HepG2 (cell line): ENCODE measurements around the gene RAB11FIP5. TPM values are rescaled to one million over a fixed set of nuclear protein-coding genes. Genes with fewer than 3 reads are reported as not detected.

Experiments
- CC2D1A ChIP-seq: sonication (generic); formaldehyde crosslinking; IDR thresholded peaks from 2 replicates; pipeline ENCODE4 v1.8.1; 2023; ENCODE audit warnings: mild to moderate bottlenecking, missing genetic modification reagents
- MED8 ChIP-seq: sonication (generic); formaldehyde crosslinking; IDR thresholded peaks from 2 replicates; pipeline ENCODE4 v1.8.1; 2023; ENCODE audit warnings: mild to moderate bottlenecking, missing genetic modification reagents; ENCODE audit not compliant: insufficient replicate concordance
- MYC ChIP-seq: sonication (generic); formaldehyde crosslinking; IDR thresholded peaks from 2 replicates; pipeline ENCODE4 v1.9.0; 2021; ENCODE audit warnings: missing genetic modification reagents, borderline replicate concordance
- SRSF1 ChIP-seq: fragments of 200-400 bp; formaldehyde crosslinking; optimal IDR thresholded peaks from 2 replicates; pipeline ENCODE3; 2017; ENCODE audit warnings: mild to moderate bottlenecking, low read depth, low read length, moderate library complexity
- TSC22D2 ChIP-seq: sonication (generic); formaldehyde crosslinking; IDR thresholded peaks from 2 replicates; pipeline ENCODE4 v1.5.1; 2020; ENCODE audit warnings: missing genetic modification reagents, mild to moderate bottlenecking, borderline replicate concordance
- ZBTB7A ChIP-seq: sonication (generic); formaldehyde crosslinking; IDR thresholded peaks from 2 replicates; pipeline ENCODE4 v1.8.0; 2022; ENCODE audit warnings: mild to moderate bottlenecking, missing genetic modification reagents
- ZNF101 ChIP-seq: sonication (generic); formaldehyde crosslinking; IDR thresholded peaks from 2 replicates; pipeline ENCODE4 v1.4.0; 2020; ENCODE audit warnings: mild to moderate bottlenecking, low read depth, missing genetic modification reagents, borderline replicate concordance
- ZNF441 ChIP-seq: sonication (generic); formaldehyde crosslinking; IDR thresholded peaks from 2 replicates; pipeline ENCODE4 v1.7.0; 2021; ENCODE audit warnings: missing genetic modification reagents, borderline replicate concordance
- ZNF484 ChIP-seq: sonication (generic); formaldehyde crosslinking; IDR thresholded peaks from 2 replicates; pipeline ENCODE4 v1.5.1; 2020; ENCODE audit warnings: mild to moderate bottlenecking, low read depth, missing genetic modification reagents, borderline replicate concordance
- ZNF619 ChIP-seq: sonication (generic); formaldehyde crosslinking; IDR thresholded peaks from 2 replicates; pipeline ENCODE4 v1.4.0; 2020; ENCODE audit warnings: mild to moderate bottlenecking, missing genetic modification reagents
- ZNF782 ChIP-seq: sonication (generic); formaldehyde crosslinking; IDR thresholded peaks from 2 replicates; pipeline ENCODE4 v1.4.0; 2020; ENCODE audit warnings: missing genetic modification reagents, mild to moderate bottlenecking, borderline replicate concordance
- polyA plus RNA-seq, 8 experiments: library from polyadenylated mRNA; depleted of rRNA in 3 of 8; stranded (reverse) in 7 of 8; unstranded in 1 of 8; fragments of >200 nt; fragmentation: Illumina TruSeq in 4 of 8; extraction: Trizol in 4 of 8; gene quantifications; 2 replicates each; pipeline versions ENCODE4 v1.2.1 to v1.2.3, GENCODE V29; 2011 to 2016; ENCODE audit warnings: low read depth in 4 of 8, missing spikeins in 1 of 8, mixed read lengths in 1 of 8; ENCODE audit not compliant: insufficient read depth in 1 of 8
- total RNA-seq, 5 experiments: library from RNA; depleted of rRNA; stranded (reverse); fragments of >200 nt; fragmentation: Illumina TruSeq; extraction: Trizol; gene quantifications; 2 replicates each; pipeline ENCODE4 v1.2.3, GENCODE V29; 2016; ENCODE audit warnings: low read depth in 1 of 5
- TF ChIP-seq, protein P1 (sequence below), 2 experiments: sonication (generic) in 1 of 2; formaldehyde crosslinking in 1 of 2; IDR thresholded peaks; 2 replicates each; pipeline versions ENCODE4 v1.5.1 to v1.6.1; 2011 to 2020; ENCODE audit warnings: borderline replicate concordance in 1 of 2, low read depth in 1 of 2, low read length in 1 of 2, mild to moderate bottlenecking in 1 of 2, missing genetic modification reagents in 1 of 2, moderate library complexity in 1 of 2
- TF ChIP-seq, protein P2 (sequence below): sonication (generic); formaldehyde crosslinking; IDR thresholded peaks from 2 replicates; pipeline ENCODE4 v1.4.0; 2020; ENCODE audit warnings: missing genetic modification reagents, borderline replicate concordance
- TF ChIP-seq, protein P3 (sequence below): sonication (generic); formaldehyde crosslinking; IDR thresholded peaks from 2 replicates; pipeline ENCODE4 v1.8.1; 2023; ENCODE audit warnings: mild to moderate bottlenecking, missing genetic modification reagents
- TF ChIP-seq, protein P4 (sequence below): sonication (generic); formaldehyde crosslinking; IDR thresholded peaks from 2 replicates; pipeline ENCODE4 v1.5.1; 2020; ENCODE audit warnings: missing genetic modification reagents, mild to moderate bottlenecking, borderline replicate concordance
- TF ChIP-seq, protein P5 (sequence below): IDR thresholded peaks from 2 replicates; pipeline ENCODE4 v1.6.1; 2016; ENCODE audit warnings: low read depth, borderline replicate concordance
- TF ChIP-seq, protein P6 (sequence below): sonication (generic); formaldehyde crosslinking; conservative IDR thresholded peaks from 2 replicates; pipeline ENCODE4 v1.8.0; 2022; ENCODE audit warnings: mild to moderate bottlenecking, moderate library complexity, missing genetic modification reagents

RAB11FIP5 gene
- total and polyA plus RNA-seq, 2 of the 13 experiments (the other 11 are each of a cell fraction or from before 2014, with no cell fraction given) = 9.4 to 22.9 TPM

DNA sequence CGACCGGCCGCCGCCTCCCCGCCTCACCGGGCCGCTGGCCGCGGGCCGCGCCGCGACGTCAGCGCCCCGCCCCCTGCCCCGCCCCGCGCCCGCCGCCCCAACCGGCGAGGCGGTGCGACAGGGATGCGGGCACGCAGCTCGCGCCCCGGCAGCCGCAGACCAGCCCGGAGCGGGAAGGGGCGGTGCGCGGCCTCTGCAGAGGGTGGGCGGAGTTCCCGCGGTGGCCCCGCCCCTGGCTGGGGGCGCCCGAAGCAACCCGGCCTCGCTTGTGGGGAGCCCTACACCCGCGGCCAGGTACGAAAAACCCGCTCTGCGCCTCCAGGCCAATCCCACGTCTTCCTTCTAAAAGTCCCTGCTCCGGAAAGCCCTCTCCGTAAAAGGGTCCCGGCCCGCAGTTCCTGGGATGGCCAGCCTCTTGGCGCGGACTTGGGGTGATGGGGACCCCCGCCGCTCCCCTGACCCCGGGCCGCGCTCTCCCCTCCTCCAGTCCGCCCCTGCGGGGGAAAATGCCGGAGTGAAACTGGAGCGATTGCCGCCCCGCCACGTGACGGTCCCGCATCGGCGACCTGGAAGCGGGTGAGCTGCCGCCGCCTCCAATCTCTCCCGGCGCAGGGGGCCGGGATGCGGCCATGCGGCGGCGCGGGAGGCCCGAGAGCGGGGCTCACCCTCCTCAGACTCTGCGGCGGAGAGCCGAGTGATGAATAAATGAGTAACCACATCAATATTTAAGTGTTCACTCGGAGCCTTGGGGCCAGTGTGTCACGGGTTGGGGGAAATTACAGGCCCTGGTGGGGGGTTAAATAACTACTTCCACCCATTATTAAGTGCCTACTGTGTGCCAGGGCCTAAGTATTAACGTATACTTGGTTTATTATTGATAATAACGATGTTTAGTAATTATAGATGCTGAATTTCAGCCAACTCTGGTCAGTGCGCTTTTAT is at the start of gene RAB11FIP5 (continued):
- TF ChIP-seq, protein P1, sequence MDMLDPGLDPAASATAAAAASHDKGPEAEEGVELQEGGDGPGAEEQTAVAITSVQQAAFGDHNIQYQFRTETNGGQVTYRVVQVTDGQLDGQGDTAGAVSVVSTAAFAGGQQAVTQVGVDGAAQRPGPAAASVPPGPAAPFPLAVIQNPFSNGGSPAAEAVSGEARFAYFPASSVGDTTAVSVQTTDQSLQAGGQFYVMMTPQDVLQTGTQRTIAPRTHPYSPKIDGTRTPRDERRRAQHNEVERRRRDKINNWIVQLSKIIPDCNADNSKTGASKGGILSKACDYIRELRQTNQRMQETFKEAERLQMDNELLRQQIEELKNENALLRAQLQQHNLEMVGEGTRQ (IDR thresholded peaks at IDR 0.05; ENCODE audit: low read depth, low read length) = peak; percentile 59; the same call in 1 of the 2 replicates
- TF ChIP-seq, protein P1 (CRISPR knock-in tag; IDR thresholded peaks at IDR 0.05; ENCODE audit: borderline replicate concordance) = peak; percentile 83
- peak; percentile 47; the same call in 1 of the 2 replicates for TF ChIP-seq ZNF484 (CRISPR knock-in tag)
- no peak for TF ChIP-seq CC2D1A (CRISPR knock-in tag)
- TF ChIP-seq, protein P2, sequence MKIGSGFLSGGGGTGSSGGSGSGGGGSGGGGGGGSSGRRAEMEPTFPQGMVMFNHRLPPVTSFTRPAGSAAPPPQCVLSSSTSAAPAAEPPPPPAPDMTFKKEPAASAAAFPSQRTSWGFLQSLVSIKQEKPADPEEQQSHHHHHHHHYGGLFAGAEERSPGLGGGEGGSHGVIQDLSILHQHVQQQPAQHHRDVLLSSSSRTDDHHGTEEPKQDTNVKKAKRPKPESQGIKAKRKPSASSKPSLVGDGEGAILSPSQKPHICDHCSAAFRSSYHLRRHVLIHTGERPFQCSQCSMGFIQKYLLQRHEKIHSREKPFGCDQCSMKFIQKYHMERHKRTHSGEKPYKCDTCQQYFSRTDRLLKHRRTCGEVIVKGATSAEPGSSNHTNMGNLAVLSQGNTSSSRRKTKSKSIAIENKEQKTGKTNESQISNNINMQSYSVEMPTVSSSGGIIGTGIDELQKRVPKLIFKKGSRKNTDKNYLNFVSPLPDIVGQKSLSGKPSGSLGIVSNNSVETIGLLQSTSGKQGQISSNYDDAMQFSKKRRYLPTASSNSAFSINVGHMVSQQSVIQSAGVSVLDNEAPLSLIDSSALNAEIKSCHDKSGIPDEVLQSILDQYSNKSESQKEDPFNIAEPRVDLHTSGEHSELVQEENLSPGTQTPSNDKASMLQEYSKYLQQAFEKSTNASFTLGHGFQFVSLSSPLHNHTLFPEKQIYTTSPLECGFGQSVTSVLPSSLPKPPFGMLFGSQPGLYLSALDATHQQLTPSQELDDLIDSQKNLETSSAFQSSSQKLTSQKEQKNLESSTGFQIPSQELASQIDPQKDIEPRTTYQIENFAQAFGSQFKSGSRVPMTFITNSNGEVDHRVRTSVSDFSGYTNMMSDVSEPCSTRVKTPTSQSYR (CRISPR knock-in tag) = no peak
- TF ChIP-seq, protein P3, sequence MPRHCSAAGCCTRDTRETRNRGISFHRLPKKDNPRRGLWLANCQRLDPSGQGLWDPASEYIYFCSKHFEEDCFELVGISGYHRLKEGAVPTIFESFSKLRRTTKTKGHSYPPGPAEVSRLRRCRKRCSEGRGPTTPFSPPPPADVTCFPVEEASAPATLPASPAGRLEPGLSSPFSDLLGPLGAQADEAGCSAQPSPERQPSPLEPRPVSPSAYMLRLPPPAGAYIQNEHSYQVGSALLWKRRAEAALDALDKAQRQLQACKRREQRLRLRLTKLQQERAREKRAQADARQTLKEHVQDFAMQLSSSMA (CRISPR knock-in tag) = no peak
- TF ChIP-seq ZNF441 (CRISPR knock-in tag) = no peak
- peak; percentile 80 for TF ChIP-seq MYC (CRISPR knock-in tag)
- peak; percentile 47; the same call in 1 of the 2 replicates for TF ChIP-seq ZNF782 (CRISPR knock-in tag)
- TF ChIP-seq, protein P4, sequence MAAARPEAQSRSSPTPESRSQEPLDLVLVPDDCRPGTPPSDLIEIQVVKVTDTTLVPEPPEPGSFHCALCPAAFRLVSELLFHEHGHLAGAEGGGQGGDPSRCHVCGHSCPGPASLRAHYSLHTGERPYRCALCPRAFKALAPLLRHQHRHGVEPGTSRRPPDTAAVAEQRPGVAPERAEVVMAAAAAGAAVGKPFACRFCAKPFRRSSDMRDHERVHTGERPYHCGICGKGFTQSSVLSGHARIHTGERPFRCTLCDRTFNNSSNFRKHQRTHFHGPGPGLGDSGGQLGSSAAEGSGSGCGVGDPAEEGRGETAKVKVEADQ (CRISPR knock-in tag) = no peak
- no peak for TF ChIP-seq MED8 (CRISPR knock-in tag)
- TF ChIP-seq, protein P5, sequence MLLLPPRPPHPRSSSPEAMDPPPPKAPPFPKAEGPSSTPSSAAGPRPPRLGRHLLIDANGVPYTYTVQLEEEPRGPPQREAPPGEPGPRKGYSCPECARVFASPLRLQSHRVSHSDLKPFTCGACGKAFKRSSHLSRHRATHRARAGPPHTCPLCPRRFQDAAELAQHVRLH = 0 out of 2 replicates have a peak, but pooled peaks have one; percentile 36
- TF ChIP-seq SRSF1 = peak; percentile 67
- no peak for TF ChIP-seq TSC22D2 (CRISPR knock-in tag)
- TF ChIP-seq ZNF101 (CRISPR knock-in tag) = peak; percentile 74; the same call in 1 of the 2 replicates
- TF ChIP-seq, protein P6, sequence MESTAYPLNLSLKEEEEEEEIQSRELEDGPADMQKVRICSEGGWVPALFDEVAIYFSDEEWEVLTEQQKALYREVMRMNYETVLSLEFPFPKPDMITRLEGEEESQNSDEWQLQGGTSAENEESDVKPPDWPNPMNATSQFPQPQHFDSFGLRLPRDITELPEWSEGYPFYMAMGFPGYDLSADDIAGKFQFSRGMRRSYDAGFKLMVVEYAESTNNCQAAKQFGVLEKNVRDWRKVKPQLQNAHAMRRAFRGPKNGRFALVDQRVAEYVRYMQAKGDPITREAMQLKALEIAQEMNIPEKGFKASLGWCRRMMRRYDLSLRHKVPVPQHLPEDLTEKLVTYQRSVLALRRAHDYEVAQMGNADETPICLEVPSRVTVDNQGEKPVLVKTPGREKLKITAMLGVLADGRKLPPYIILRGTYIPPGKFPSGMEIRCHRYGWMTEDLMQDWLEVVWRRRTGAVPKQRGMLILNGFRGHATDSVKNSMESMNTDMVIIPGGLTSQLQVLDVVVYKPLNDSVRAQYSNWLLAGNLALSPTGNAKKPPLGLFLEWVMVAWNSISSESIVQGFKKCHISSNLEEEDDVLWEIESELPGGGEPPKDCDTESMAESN (CRISPR knock-in tag) = peak; percentile 72
- peak; percentile 54; the same call in 1 of the 2 replicates for TF ChIP-seq ZNF619 (CRISPR knock-in tag)
- 0 out of 2 replicates have a peak, but pooled peaks have one; percentile 42 for TF ChIP-seq ZBTB7A (CRISPR knock-in tag)
